HEK293 (cell line): ENCODE measurements around the gene SPRTN.

Experiments used
- GLI4 ChIP-seq: fragments of 450-650 bp; formaldehyde crosslinking; IDR thresholded peaks from 2 replicates; pipeline ENCODE4 v1.5.1; 2016; ENCODE audit warnings: missing biosample characterization, missing genetic modification characterization
- GLIS2 ChIP-seq: fragments of 450-650 bp; formaldehyde crosslinking; IDR thresholded peaks from 2 replicates; pipeline ENCODE4 v1.5.1; 2016; ENCODE audit warnings: missing biosample characterization, missing genetic modification characterization
- KLF16 ChIP-seq: fragments of 450-650 bp; formaldehyde crosslinking; IDR thresholded peaks from 2 replicates; pipeline ENCODE4 v1.5.1; 2017; ENCODE audit warnings: missing biosample characterization, missing genetic modification characterization
- OSR2 ChIP-seq: fragments of 450-650 bp; formaldehyde crosslinking; IDR thresholded peaks from 2 replicates; pipeline ENCODE4 v1.5.1; 2016; ENCODE audit warnings: missing biosample characterization, missing genetic modification characterization
- PRDM2 ChIP-seq: fragments of 450-650 bp; formaldehyde crosslinking; IDR thresholded peaks from 2 replicates; pipeline ENCODE4 v1.5.1; 2016; ENCODE audit warnings: missing biosample characterization, missing genetic modification characterization, borderline replicate concordance
- REPIN1 ChIP-seq: fragments of 450-650 bp; formaldehyde crosslinking; IDR thresholded peaks from 2 replicates; pipeline ENCODE4 v1.5.1; 2017; ENCODE audit warnings: missing biosample characterization, missing genetic modification characterization, low read depth
- SP7 ChIP-seq: fragments of 450-650 bp; formaldehyde crosslinking; IDR thresholded peaks from 2 replicates; pipeline ENCODE4 v1.5.1; 2016; ENCODE audit warnings: missing biosample characterization, missing genetic modification characterization
- ZBTB49 ChIP-seq: fragments of 450-650 bp; formaldehyde crosslinking; IDR thresholded peaks from 2 replicates; pipeline ENCODE4 v1.5.1; 2016; ENCODE audit warnings: missing biosample characterization, missing genetic modification characterization, low read depth
- ZFHX2 ChIP-seq: fragments of 450-650 bp; formaldehyde crosslinking; conservative IDR thresholded peaks from 2 replicates; pipeline ENCODE4 v1.5.1; 2016; ENCODE audit warnings: missing biosample characterization, missing genetic modification characterization
- ZNF112 ChIP-seq: fragments of 450-650 bp; formaldehyde crosslinking; IDR thresholded peaks from 2 replicates; pipeline ENCODE4 v1.5.0; 2017; ENCODE audit warnings: missing biosample characterization, missing genetic modification characterization
- ZNF146 ChIP-seq: fragments of 450-650 bp; formaldehyde crosslinking; IDR thresholded peaks from 2 replicates; pipeline ENCODE4 v1.5.1; 2016; ENCODE audit warnings: missing biosample characterization, missing genetic modification characterization
- ZNF223 ChIP-seq: fragments of 450-650 bp; formaldehyde crosslinking; IDR thresholded peaks from 2 replicates; pipeline ENCODE4 v1.5.1; 2016; ENCODE audit warnings: missing biosample characterization, missing genetic modification characterization
- ZNF24 ChIP-seq: fragments of 450-650 bp; formaldehyde crosslinking; IDR thresholded peaks from 2 replicates; pipeline ENCODE4 v1.5.1; 2016; ENCODE audit warnings: missing biosample characterization, missing genetic modification characterization
- ZNF311 ChIP-seq: fragments of 450-650 bp; formaldehyde crosslinking; IDR thresholded peaks from 2 replicates; pipeline ENCODE4 v1.5.1; 2017; ENCODE audit warnings: missing biosample characterization, missing genetic modification characterization, borderline replicate concordance
- ZNF426 ChIP-seq: fragments of 450-650 bp; formaldehyde crosslinking; IDR thresholded peaks from 2 replicates; pipeline ENCODE4 v1.5.1; 2017; ENCODE audit warnings: missing biosample characterization, missing genetic modification characterization, mild to moderate bottlenecking, inconsistent platforms, moderate library complexity
- ZNF544 ChIP-seq: fragments of 450-650 bp; formaldehyde crosslinking; IDR thresholded peaks from 2 replicates; pipeline ENCODE4 v1.5.0; 2017; ENCODE audit warnings: missing biosample characterization, missing genetic modification characterization
- ZNF555 ChIP-seq: fragments of 450-650 bp; formaldehyde crosslinking; conservative IDR thresholded peaks from 2 replicates; pipeline ENCODE4 v1.5.1; 2017; ENCODE audit warnings: missing biosample characterization, mild to moderate bottlenecking, missing genetic modification characterization, inconsistent platforms
- ZNF560 ChIP-seq: fragments of 450-650 bp; formaldehyde crosslinking; IDR thresholded peaks from 2 replicates; pipeline ENCODE4 v1.5.1; 2017; ENCODE audit warnings: missing biosample characterization, missing genetic modification characterization, borderline replicate concordance
- ZNF624 ChIP-seq: fragments of 450-650 bp; formaldehyde crosslinking; IDR thresholded peaks from 2 replicates; pipeline ENCODE4 v1.5.1; 2017; ENCODE audit warnings: missing biosample characterization, missing genetic modification characterization
- ZNF777 ChIP-seq: fragments of 450-650 bp; formaldehyde crosslinking; IDR thresholded peaks from 2 replicates; pipeline ENCODE4 v1.5.1; 2017; ENCODE audit warnings: missing biosample characterization, missing genetic modification characterization, borderline replicate concordance
- ZNF843 ChIP-seq: fragments of 450-650 bp; formaldehyde crosslinking; IDR thresholded peaks from 2 replicates; pipeline ENCODE4 v1.5.1; 2016; ENCODE audit warnings: missing biosample characterization, missing genetic modification characterization
- TF ChIP-seq, protein P1 (sequence below): fragments of 450-650 bp; formaldehyde crosslinking; IDR thresholded peaks from 2 replicates; pipeline ENCODE4 v1.5.1; 2016; ENCODE audit warnings: missing biosample characterization, missing genetic modification characterization
- TF ChIP-seq, protein P2 (sequence below): fragments of 450-650 bp; formaldehyde crosslinking; IDR thresholded peaks from 2 replicates; pipeline ENCODE4 v1.5.1; 2016; ENCODE audit warnings: missing biosample characterization, missing genetic modification characterization
- TF ChIP-seq, protein P3 (sequence below): fragments of 450-650 bp; formaldehyde crosslinking; IDR thresholded peaks from 2 replicates; pipeline ENCODE4 v1.5.1; 2016; ENCODE audit warnings: missing biosample characterization, missing genetic modification characterization
- TF ChIP-seq, protein P4 (sequence below): fragments of 450-650 bp; formaldehyde crosslinking; IDR thresholded peaks from 2 replicates; pipeline ENCODE4 v1.5.1; 2016; ENCODE audit warnings: missing biosample characterization, missing genetic modification characterization

Gene SPRTN

GRCh38 chr1:231338270-231339128 is at the start of gene SPRTN (continued):
- peak; percentile 43; the same call in 1 of the 2 replicates for TF ChIP-seq REPIN1 (tag by site-specific recombination)
- TF ChIP-seq ZNF426 (tag by site-specific recombination): no peak
- peak; percentile 99 for TF ChIP-seq GLIS2 (tag by site-specific recombination)
- TF ChIP-seq ZNF146 (tag by site-specific recombination): peak; percentile 11; the same call in 1 of the 2 replicates
- TF ChIP-seq ZNF311 (tag by site-specific recombination): no peak
- peak; percentile 48; the same call in 1 of the 2 replicates for TF ChIP-seq SP7
- TF ChIP-seq, protein P1, sequence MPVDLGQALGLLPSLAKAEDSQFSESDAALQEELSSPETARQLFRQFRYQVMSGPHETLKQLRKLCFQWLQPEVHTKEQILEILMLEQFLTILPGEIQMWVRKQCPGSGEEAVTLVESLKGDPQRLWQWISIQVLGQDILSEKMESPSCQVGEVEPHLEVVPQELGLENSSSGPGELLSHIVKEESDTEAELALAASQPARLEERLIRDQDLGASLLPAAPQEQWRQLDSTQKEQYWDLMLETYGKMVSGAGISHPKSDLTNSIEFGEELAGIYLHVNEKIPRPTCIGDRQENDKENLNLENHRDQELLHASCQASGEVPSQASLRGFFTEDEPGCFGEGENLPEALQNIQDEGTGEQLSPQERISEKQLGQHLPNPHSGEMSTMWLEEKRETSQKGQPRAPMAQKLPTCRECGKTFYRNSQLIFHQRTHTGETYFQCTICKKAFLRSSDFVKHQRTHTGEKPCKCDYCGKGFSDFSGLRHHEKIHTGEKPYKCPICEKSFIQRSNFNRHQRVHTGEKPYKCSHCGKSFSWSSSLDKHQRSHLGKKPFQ (tag by site-specific recombination): 0 out of 2 replicates have a peak, but pooled peaks have one; percentile 12
- TF ChIP-seq, protein P2, sequence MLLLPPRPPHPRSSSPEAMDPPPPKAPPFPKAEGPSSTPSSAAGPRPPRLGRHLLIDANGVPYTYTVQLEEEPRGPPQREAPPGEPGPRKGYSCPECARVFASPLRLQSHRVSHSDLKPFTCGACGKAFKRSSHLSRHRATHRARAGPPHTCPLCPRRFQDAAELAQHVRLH (tag by site-specific recombination): no peak
- no peak for TF ChIP-seq ZBTB49
- peak; percentile 58; the same call in 1 of the 2 replicates for TF ChIP-seq ZNF24 (tag by site-specific recombination)
- TF ChIP-seq ZNF544 (tag by site-specific recombination): no peak
- no peak for TF ChIP-seq ZNF555 (tag by site-specific recombination)
- TF ChIP-seq OSR2: 0 out of 2 replicates have a peak, but pooled peaks have one; percentile 22
- TF ChIP-seq, protein P3, sequence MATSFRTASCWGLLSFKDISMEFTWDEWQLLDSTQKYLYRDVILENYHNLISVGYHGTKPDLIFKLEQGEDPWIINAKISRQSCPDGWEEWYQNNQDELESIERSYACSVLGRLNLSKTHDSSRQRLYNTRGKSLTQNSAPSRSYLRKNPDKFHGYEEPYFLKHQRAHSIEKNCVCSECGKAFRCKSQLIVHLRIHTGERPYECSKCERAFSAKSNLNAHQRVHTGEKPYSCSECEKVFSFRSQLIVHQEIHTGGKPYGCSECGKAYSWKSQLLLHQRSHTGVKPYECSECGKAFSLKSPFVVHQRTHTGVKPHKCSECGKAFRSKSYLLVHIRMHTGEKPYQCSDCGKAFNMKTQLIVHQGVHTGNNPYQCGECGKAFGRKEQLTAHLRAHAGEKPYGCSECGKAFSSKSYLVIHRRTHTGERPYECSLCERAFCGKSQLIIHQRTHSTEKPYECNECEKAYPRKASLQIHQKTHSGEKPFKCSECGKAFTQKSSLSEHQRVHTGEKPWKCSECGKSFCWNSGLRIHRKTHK (tag by site-specific recombination): no peak
- 0 out of 2 replicates have a peak, but pooled peaks have one; percentile 34 for TF ChIP-seq PRDM2 (tag by site-specific recombination)
- TF ChIP-seq ZNF112 (tag by site-specific recombination): no peak
- no peak for TF ChIP-seq ZNF777 (tag by site-specific recombination)
- no peak; the same call in 1 of the 2 replicates for TF ChIP-seq KLF16 (tag by site-specific recombination)
- TF ChIP-seq ZNF223: no peak
- peak; percentile 47; the same call in 1 of the 2 replicates for TF ChIP-seq GLI4 (tag by site-specific recombination)
- peak; percentile 27; the same call in 1 of the 2 replicates for TF ChIP-seq ZFHX2
- TF ChIP-seq, protein P4, sequence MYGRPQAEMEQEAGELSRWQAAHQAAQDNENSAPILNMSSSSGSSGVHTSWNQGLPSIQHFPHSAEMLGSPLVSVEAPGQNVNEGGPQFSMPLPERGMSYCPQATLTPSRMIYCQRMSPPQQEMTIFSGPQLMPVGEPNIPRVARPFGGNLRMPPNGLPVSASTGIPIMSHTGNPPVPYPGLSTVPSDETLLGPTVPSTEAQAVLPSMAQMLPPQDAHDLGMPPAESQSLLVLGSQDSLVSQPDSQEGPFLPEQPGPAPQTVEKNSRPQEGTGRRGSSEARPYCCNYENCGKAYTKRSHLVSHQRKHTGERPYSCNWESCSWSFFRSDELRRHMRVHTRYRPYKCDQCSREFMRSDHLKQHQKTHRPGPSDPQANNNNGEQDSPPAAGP (tag by site-specific recombination): peak; percentile 61; the same call in 1 of the 2 replicates
- no peak for TF ChIP-seq ZNF560 (tag by site-specific recombination)
- TF ChIP-seq ZNF624: no peak
- TF ChIP-seq ZNF843 (tag by site-specific recombination): 0 out of 2 replicates have a peak, but pooled peaks have one; percentile 66
